Muscle of back (tissue), 13 donors: Measurements from ENCODE around the gene METTL2B. TPM values are rescaled to one million over a fixed set of nuclear protein-coding genes. Genes with fewer than 3 reads are reported as not detected.
A peak's percentile ranks its signal among the peaks of the same experiment; 100 is the strongest.

ENCODE experiments used
- DNase-seq, 3 donors: peaks; one replicate each; pipeline versions ENCODE4 v3.0.0 to v3.0.0-alpha.2; 2013
- long read RNA-seq, 9 donors: transcript quantifications; one replicate each; lab custom pipeline, GENCODE V29; 2026
- polyA plus RNA-seq, 10 donors: library from polyadenylated mRNA; unstranded; fragments of 120-200 nt; gene quantifications; one replicate each; pipeline ENCODE4 v1.2.1, GENCODE V29; 2013; ENCODE audit not compliant: insufficient read length in 10 of 10

Gene METTL2B, protein sequence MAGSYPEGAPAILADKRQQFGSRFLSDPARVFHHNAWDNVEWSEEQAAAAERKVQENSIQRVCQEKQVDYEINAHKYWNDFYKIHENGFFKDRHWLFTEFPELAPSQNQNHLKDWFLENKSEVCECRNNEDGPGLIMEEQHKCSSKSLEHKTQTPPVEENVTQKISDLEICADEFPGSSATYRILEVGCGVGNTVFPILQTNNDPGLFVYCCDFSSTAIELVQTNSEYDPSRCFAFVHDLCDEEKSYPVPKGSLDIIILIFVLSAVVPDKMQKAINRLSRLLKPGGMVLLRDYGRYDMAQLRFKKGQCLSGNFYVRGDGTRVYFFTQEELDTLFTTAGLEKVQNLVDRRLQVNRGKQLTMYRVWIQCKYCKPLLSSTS
- 10 to 100 TPM; 17.5 to 26.2 (median 22.1) TPM for polyA plus RNA-seq
- long read RNA-seq, donor 1, partial matches to known transcripts, result 0 of 1 reads
- long read RNA-seq, donor 1, other reads (novel, unspliced or antisense), result 0 of 1 reads
- long read RNA-seq, donor 2, full-length matches to known transcripts, result 4 of 4 reads
- long read RNA-seq, donor 2, partial matches to known transcripts, result 0 of 4 reads
- long read RNA-seq, donor 2, other reads (novel, unspliced or antisense), result 0 of 4 reads
- long read RNA-seq, donor 3, result 0 reads
- long read RNA-seq, donor 4, partial matches to known transcripts, result 0 of 1 reads
- long read RNA-seq, donor 4, other reads (novel, unspliced or antisense), result 0 of 1 reads
- long read RNA-seq, donor 5, transcript METTL2B-201 (9 exons, 2,182 nt), result major isoform, 7 of 9 reads
- long read RNA-seq, donor 5, partial matches to known transcripts, result 0 of 9 reads
- long read RNA-seq, donor 5, other reads (novel, unspliced or antisense), result 0 of 9 reads
- long read RNA-seq, donor 6, partial matches to known transcripts, result 0 of 5 reads
- long read RNA-seq, donor 6, other reads (novel, unspliced or antisense), result 0 of 5 reads
- long read RNA-seq, donor 7, result 0 reads
- long read RNA-seq, donor 8, partial matches to known transcripts, result 0 of 2 reads
- long read RNA-seq, donor 8, other reads (novel, unspliced or antisense), result 0 of 2 reads
- long read RNA-seq, donor 9, result 0 reads

GRCh38 chr7:128476402-128477335 is at the start of gene METTL2B:
METTL2B (plus strand) TSS chr7:128476748; CDS start chr7:128476766, 18 bp downstream.
- DNase-seq, result peak; percentile 90 to 96 (median 92)

GRCh38 chr7:128427289-128427891 is 49.2 kb upstream of the METTL2B start:
- DNase-seq, result peak; percentile 53 to 78 (median 63)

DNA sequence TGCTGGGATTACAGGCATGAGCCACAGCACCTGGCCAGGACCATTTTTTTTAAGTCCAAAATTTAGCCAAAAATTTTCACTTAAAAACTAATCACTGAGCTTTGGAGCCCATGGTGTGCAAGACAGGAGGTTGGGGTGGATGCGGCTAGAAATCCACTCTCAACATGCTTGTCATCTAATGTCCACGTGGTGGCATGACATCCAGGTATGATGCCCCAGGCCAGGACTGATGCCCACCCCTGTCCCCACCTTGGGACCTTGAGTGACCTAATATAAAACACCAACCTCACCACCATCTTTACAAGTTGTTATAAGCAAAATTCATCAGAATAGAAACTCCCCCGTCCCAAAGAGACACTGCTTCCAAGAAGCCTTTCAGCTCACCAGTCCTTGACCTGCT is 46.3 kb upstream of the METTL2B start:
- DNase-seq, result no peak

GRCh38 chr7:128431221-128431620 is 45.3 kb upstream of the METTL2B start:
- DNase-seq, result no peak

GRCh38 chr7:128431754-128432153 is 44.8 kb upstream of the METTL2B start:
- no peak for DNase-seq

GRCh38 chr7:128434413-128435326 is 41.9 kb upstream of the METTL2B start:
- no peak for DNase-seq

DNA sequence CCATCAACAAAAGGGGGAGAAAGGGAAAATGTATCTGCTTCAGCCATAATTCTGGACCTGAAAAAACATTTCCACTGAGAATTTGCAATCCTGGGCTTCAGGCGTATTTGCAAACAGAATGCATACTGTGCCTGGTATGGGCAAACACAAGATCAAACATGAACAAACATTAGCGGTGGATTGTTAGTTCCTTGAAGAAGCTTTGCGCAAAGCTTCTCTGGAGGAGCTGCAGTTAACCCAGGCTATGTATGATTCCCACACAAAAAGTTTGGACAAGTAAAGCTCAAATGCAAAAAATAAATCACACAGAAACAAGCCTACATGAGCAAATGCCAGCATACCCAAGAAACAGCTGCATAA is 41.2 kb upstream of the METTL2B start:
- no peak for DNase-seq

- DNase-seq, result no peak
These were observed 38.9 kb upstream of the METTL2B start for GRCh38 chr7:128437426-128438332.

DNA sequence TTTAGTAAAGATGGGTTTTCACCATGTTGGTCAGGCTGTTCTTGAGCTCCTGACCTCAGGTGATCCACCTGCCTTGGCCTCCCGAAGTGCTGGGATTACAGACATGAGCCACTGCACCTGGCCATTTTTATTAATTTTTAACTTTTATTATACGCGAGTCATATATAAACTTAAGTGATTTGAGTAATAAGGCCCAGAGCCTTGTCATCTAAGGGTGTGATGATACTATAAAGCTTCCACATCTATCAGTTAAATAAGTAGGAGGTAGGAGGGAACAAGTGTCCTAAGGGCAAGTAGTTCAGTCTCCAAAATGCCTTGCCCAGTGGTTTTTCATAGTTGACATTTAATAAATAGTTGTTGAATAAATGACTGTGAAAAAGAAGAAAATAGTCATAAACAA is 34.2 kb upstream of the METTL2B start:
- DNase-seq, result no peak

DNA sequence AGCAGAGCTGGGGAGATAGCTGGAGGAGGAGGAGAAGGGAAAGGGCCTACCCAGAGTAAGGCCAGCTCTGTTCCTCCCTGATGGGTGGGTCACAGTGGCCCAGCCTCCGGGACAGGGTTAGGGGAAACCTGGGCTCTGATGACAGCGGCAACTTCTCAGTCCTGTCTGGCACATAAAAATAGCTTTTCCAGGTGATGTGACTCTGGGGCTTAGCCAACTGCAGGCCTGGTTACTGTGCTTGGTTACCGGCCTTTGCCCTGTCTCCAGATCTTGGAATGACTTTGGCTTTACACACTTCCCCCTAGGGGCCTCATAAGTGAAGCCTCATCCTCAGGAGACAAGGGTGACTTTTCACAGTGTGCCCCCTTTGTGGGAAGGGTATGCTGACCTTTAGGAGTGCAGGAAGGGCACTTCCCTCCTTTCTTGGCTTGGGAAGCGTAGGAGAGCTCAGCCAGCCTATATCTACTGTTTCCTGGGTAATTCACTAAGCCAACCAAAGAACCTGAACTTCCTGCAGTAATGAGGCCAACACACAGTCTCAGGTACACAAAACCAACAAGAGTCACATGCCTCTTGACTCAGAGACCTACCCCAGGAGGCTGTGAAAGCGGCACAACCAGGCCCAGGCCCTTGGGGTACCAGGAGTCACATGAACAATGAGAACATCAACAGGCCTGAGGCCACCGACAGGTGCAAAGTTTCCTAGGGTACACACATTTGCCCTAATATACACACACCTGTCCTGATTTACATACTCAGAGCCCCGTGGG is 32.5 kb upstream of the METTL2B start:
- no peak for DNase-seq

DNA sequence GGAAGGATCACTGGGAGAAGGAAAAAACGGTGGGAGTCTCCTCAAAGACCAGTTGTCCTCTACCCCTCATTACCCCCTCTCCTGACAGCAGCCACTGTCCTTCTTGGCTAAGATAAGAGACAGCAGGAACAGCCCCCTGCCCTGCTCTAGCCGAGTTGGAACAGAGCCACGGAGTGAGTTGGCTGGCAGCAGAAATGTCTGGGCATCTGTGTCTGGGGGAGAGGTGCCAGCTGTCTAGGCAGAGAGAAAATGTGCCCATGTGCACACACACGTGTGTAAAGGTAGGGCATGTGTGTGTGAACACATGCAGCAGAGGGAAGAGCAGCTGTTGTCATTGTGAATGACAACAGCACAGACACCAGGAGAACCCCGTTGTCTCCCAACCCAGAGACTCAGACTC is 30.2 kb upstream of the METTL2B start:
- DNase-seq, result peak; percentile 24 to 41 (median 39)

DNA sequence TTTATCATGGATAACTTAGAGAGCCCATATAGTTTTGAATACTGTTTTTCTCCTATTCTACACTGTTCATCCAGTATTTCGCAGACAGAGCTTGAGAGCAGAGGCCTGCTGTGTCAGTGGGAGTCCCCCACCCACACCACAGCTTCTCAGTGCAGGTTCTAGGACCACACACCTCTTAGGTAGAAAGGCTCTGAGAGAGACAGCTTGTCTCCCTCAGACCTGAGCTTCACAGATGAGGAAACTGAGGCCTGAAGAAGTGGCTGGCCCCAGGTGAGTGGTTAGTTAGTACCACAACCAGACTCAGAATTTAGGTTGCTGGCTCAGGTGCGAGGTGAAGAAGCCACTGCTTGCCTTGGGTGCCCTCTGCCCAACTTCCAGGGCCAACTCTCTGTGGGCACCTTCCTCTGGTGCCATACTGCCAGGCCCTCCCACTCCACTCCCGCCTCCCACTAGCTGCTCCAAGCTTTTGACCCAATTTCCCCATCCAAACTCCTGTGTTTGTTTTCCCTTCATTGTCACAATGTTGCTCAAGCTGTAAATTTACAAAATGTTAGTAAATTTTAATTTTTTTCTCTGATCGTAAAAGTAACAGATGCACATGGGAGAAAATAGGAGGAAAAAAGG is 28.5 kb upstream of the METTL2B start:
- DNase-seq, result no peak

DNA sequence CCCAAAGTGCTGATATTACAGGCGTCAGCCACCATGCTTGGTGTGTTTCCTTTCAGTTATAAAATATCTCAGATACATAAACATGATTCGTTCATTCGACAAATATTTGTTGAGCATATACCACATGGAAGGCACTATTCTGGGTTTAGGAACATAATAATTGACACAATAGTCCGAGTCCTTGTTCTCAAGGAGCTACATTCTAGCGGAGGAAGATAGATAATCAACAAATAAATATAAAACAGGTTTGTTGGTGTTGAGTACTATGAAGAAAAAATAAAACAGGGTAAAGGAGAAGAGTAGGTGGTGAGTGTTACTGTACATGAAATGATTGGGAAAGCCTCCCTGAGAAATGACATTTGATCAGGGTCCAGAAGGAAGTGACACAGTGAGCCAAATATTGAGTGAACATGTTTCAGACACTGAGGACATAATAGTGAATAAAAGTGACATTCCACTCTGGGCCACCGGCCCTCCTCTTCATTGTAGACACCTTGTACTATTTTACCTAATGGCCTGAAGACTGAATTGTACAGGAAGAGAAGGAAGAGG is 27.7 kb upstream of the METTL2B start:
- no peak for DNase-seq

- no peak for DNase-seq
These were observed 26.1 kb upstream of the METTL2B start for GRCh38 chr7:128450409-128450808.

DNA sequence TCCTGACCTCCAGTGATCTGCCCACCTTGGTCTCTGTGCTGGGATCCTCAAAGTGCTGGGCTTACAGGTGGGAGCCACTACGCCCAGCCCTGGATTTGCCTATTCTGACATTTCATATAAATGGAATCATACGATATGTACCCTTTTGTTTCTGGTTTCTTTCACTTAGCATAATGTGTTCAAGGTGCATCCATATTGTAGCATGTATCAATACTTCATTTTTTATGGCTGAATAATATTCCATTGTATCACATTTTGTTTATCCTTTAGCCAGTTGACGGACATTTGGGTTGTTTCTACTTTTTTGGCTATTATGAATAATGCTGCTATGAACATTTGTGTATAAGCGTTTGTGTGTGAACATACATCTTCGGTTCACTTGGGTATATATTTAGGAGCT is 25.6 kb upstream of the METTL2B start:
- DNase-seq, result no peak

DNA sequence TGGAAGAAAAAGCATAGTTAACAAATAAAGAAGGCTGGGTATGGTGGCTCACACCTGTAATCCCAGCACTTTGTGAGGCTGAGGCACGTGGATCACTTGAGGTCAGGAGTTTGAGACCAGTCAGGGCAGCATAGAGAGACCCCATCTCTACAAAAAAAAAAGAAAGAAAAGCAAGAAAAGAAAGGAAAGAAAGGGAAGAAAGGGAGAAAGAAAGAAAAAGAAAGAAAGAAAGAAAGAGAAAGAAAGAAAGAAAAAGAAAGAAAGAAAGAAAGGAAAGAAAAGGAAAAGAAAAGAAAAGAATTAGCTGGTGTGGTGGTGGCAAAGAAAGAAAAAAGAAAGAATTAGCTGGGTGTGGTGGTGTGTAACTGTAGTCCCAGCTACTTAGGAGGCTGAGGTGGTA is 24.0 kb upstream of the METTL2B start:
- DNase-seq, result no peak
